ENCODE results near the gene RAB11B.
A peak's percentile ranks its signal among the peaks of the same experiment; 100 is the strongest.
"Not testable (repeated sequence)": the region's sequence is repeated elsewhere in the genome, so short reads cannot be mapped to it uniquely, and the experiment has no call there.

Gene RAB11B

GRCh38 chr19:8396563-8397203 lies 6.5 kb downstream of the RAB11B start:
- DNase-seq = peak in 1 of 2 experiments; percentile 32

DNA sequence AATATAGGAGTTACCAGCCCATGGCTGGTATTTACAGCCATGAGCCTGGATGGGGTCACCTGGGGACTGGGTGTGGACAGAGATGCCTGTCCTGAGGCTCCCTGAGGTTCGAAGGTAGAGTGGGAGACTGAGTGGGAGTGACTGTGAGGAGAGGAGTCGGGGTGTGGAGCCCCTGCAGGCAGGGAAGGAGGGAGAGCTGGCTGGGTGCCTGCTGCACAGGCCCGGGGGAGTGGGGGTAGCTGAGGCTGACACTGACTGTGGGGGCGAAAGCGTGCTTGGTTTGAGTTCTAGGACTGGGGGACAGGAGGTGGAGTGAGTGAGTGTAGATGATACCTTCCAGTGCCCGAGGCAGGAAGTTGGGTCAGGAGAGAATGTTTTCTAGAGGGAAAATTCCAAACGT lies 7.1 kb downstream of the RAB11B start:
- no peak for DNase-seq

DNA sequence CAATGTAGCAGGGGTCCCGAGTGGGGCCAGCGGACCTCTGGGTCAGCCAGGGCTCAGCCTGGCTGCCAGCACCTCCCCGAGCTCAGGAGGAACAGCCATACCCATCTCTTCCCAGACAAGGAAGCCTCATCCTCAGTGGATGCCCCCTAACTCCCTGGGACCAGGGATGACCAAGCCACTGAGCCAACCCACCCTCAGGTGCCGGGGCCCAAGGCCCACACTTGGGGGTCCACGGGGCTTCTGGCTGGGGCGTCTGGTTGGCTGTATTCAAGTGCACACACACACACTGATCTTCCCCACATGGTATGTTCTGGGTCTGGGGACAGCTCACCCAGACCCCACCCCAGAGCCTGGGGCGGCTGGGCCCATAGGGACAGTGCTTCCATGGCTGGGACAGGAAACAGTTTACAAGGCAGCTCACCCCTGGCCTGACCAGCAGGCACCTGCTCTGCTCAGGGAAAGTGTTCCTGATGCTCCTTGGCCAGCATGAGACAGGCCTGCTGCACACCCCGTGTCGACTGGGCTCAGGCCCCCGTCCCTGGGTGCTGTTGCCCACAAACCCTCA lies 7.7 kb downstream of the RAB11B start:
- no peak for DNase-seq

DNA sequence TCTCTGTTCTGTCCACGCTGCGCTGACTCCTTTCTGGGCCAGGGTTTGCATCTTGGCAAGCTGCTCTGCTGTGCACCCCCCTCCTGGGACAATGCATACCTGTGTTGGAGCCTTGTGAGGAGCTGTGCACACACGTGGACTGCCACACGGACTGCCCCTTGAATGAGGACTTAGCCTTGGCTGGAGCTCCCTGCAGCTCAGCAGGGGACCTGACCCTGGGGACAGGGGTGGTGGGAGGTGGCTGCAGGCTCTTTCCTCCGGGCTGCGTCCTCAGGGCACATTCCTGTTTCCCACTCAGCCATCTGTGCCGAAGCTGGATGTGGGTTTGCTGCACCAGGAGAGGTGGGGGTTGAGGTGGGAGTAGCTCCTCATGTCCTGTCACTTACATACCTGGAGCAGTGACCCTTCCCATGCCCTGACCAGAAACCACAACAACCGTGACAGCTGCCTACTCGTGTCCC lies 8.2 kb downstream of the RAB11B start:
- DNase-seq = no peak

DNA sequence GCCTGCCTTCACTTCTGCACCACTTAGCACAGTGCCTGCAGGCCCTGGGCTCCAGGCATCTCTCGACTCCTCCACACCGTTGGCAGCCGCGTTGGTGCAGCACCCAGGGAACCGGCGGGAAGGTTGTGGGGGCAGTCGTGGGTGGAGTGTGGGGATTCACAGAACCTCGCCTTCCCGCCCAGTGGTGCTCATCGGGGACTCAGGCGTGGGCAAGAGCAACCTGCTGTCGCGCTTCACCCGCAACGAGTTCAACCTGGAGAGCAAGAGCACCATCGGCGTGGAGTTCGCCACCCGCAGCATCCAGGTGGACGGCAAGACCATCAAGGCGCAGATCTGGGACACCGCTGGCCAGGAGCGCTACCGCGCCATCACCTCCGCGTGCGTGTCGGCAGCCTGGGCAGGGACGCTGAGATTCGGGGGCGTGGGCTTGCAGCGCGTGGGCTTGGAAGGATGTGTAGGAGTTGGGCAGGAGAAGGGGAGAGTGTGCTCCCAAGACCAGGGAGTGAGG lies 9.6 kb downstream of the RAB11B start:
- no peak for DNase-seq

- DNase-seq = no peak
Observed at GRCh38 chr19:8401981-8402411, 11.8 kb downstream of the RAB11B start.

DNA sequence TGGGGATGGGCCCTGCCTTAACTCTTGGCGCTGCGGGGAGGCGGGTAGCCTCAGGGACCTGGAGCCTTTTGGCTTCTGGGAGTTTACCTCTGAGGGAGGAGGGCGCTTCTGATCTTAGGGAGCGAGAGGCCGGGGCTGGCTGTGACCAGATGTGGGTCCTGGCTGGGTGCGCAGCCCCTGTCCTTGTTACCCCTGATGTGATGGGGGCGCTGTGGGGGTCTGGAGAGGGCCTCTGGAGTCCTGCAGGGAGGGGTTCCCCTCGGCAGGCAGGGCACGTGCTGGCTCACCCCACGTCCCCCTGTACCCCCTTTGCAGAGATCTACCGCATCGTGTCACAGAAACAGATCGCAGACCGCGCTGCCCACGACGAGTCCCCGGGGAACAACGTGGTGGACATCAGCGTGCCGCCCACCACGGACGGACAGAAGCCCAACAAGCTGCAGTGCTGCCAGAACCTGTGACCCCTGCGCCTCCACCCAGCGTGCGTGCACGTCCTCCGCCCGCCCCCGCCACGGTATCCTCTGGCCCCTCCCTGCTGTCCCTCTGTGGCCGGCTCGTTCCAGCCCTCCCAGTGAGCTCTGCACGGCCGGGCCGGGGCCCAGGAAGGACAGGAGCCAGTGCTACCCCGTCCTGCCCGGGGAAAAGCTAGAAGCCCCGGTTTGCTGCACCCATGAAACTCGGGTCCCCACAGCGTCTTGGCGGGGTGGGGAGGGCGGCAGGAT lies 13.1 kb downstream of the RAB11B start:
- no peak for DNase-seq

- no peak for DNase-seq
Observed at GRCh38 chr19:8403820-8404109, 13.6 kb downstream of the RAB11B start.

GRCh38 chr19:8404391-8405151 lies 14.4 kb downstream of the RAB11B start:
- no peak for DNase-seq

GRCh38 chr19:8410718-8411117 lies 20.6 kb downstream of the RAB11B start:
- not testable (repeated sequence) for DNase-seq

DNA sequence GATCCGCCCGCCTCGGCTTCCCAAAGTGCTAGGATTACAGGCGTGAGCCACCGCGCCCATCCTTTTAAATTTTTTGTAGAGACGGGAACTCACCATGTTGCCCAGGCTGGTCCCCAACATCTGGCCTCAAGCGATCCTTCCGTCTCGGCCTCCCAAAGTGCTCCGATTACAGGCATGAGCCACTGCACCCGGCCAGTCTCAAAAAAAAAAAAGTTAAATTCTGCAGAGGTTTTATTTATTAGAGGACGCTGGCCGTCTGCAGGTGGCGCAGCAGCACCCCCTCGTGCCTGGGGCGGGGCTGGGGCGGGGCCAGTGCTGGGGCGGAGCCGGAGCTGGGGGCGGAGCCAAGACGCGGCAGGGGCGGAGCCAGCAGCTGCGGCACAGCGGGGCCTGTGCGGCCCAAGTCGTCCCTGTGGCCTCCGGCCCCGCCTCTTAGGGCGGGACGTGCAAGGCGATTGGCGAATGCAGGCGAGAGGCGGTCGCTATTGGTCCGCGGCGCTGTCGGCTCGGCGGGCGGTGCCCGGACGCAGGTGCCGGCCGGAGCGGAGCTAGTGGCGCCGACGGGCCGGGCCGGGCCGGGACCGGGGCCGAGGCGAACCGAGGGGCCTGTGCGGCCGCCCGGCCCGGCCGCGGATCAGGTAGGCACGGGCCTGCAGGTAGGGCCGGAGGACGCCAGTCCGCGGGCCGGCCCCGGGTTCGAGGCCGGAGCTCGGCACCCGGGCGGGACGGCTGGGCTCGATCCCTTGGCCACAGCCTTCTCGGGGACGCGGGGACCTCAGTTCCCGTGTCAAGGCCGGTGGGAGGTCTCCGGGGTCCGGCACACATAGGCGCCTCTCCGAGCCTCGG lies 22.8 kb downstream of the RAB11B start, which contains the start of gene MARCHF2:
MARCHF2 (plus strand) TSS at position 523 of the 846 bp plus-strand sequence. CDS start 8,536 bp downstream, outside the sequence.
- peak; percentile 82 to 93 for DNase-seq

- DNase-seq = no peak
Observed at GRCh38 chr19:8413629-8413995, 23.5 kb downstream of the RAB11B start.

DNA sequence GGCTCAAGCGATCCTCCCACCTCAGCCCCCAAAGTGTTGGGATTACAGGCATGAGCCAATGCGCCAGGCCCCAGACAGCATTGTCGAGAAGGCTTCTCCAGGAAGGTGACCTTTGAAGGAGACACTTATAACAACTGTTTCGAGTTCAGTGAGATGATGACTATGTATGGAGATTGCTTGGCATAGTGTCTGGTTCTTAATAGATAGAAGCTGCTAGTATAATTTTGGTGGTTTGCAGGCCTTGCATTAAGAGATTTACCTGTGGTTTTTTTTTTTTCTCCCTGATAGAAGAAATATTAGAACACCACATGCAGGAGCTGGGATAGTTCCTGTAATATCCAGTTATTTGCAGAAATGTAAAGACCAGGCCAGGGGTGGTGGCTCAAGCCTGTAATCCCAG lies 26.6 kb downstream of the RAB11B start:
- no peak for DNase-seq

DNA sequence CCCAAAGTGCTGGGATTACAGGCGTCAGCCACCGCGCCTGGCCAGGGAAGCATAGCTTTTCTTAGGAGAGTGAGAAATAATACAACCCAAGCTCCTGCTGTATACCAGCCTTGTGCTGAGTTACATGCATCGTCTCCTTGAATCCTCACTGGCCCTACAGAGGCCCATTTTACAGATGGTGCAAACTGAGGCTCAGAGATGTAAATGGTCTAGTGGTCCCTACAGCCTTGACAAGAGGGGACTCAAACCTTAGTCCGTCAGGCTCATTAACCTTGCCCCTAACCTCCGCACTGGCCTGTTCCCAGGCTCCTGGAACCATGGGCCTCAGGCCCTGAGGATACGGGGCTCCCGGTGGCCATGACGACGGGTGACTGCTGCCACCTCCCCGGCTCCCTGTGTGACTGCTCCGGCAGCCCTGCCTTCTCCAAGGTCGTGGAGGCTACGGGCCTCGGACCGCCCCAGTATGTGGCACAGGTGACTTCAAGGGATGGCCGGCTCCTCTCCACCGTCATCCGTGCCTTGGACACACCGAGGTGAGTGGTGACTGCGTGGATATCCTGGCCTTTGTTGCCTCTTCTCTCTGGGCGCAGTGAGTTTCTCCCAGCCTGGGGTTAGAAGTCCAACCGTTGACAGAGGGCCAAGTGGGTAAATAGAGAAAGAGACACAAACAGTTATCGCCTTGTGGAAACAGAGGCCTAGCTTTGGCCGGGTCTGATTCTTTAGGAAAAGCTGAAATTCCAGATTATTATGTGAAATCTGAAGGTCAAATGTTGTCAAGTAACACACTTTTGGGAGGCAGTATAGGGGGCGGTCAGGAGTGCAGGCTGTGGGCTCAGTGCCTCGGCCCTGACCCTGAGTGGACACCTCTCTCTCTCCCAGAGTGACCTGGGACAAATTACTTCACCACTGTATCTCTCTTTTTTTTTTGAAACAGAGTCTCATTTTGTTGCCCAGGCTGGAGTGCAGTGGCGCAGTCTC lies 31.6 kb downstream of the RAB11B start:
- no peak for DNase-seq

DNA sequence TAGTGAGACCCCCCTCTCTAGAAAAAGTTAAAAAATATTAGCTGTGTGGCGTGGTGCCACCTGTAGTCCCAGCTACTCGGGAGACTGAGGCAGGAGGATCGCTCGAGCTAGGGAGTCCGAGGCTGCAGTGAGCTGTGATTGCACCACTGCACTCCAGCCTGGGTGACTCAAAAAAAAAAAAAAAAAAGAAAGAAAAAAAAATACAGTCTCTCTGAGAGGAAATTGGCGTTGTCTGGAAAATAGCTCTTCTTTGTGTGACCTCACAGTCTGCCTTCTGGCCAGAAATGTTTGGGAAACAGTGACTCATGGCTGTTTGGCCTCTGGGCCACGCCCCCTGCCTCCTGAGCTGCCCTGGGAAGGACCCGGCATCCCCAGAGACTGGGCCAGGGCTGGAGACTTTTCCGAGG lies 33.7 kb downstream of the RAB11B start:
- peak; percentile 45 to 75 for DNase-seq

DNA sequence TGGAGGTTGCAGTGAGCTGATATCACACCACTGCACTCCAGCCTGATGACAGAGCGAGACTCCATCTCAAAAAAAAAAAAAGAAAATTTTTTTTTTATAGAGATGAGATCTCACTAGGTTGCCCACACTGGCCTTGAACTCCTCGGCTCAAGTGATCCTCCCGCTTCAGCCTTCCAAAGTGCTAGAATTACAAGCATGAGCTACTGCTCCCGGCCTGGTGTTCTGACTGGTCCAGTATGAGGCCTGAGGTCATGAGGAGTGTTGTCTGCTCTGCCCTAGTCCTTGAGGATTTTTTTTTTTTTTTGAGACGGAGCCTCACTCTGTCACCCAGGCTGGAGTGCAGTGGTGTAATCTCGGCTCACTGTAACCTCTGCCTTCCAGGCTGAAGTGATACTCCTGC lies 35.2 kb downstream of the RAB11B start:
- not testable (repeated sequence) for DNase-seq

DNA sequence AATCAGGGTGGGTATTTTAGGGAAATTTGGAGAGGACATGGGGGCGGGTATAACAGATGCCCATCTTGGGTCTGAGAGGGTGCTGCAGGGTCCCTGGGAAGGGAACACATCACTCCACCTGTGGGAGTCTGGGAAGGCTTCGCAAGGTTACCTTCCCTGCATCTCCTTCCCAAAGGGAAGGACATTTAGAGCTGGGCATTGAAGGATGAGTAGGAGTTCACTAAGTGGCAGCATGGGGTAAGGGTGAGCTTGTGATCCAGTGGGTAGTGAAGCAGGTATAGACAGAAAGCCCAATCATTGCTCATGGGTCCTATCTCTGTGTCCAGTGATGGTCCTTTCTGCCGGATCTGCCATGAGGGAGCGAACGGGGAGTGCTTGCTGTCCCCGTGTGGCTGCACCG lies 36.1 kb downstream of the RAB11B start:
- DNase-seq = no peak

DNA sequence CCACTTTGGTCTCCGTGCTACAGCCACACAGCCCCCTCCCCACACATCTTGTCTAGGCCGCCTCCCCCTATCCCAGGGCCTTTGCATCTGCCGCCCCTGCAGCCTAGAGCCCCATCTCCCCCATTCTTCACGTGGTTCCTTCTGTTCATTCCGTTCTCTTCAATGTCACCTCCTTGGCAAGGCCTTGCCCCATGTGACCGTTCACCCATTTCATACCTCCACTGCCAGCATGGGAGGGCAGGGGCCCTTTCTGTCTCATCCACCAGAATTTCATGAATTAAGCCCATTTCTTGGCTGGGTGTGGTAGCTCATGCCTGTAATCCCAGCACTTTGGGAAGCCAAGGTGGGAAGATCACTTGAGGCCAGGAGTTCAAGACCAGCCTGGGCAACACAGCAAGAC lies 38.9 kb downstream of the RAB11B start:
- no peak for DNase-seq

DNA sequence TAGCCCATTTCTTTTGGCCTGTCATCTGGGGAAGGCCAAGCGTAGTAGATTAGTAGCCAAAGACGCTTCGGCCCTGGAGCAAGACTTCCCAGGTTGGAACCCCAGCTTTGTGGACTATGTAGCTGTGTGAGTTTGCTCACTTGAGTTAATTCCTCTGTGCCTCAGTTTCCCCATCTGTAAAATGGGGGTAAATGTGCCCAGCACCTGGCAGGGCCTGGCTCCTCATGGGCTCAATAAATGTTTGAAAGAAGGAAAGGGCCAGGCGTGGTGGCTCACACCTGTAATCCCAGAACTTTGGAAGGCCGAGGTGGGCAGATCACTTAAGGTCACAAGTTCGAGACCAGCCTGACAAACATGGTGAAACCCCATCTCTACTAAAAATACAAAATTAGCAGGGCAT lies 39.7 kb downstream of the RAB11B start:
- no peak for DNase-seq

DNA sequence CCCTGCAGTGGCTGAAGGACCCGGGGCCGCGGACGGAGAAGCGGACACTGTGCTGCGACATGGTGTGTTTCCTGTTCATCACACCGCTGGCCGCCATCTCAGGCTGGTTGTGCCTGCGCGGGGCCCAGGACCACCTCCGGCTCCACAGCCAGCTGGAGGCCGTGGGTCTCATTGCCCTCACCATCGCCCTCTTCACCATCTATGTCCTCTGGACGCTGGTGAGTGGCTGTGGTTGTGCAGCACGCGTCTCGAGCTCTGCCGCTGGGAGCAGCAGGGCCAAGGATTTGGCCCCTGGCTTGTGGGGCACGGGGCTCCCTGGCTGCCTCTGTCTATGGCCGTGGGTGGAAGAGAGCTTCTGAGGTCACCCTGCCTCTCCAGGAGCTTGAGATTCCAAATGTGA lies 40.5 kb downstream of the RAB11B start:
- no peak for DNase-seq

DNA sequence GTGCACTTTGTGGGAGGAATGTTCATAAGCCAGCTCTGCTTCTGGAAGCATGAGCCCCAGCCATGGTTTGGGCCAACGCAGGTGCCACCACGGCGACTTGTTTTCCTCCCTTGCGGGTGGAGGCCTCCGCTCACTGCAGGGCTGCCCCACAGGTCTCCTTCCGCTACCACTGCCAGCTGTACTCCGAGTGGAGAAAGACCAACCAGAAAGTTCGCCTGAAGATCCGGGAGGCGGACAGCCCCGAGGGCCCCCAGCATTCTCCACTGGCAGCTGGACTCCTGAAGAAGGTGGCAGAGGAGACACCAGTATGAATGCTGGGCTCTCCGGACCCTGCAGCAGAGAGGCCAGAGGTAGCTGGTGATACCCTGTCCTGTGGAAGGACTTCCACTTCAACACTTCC lies 48.1 kb downstream of the RAB11B start:
- DNase-seq = no peak
